NCI-H345 treated with DMSO at 0.1 percent for 48 hours (cell line): ENCODE results near the gene PLSCR5.

Source experiments
- DNase-seq: peaks from one replicate; lab custom pipeline; 2025; ENCODE audit not compliant: unreplicated experiment; lab: John Stamatoyannopoulos, UW

PLSCR5 gene

GRCh38 chr3:146544929-146545528 lies 60.1 kb downstream of the PLSCR5 start:
- no peak for DNase-seq

- DNase-seq, result peak; percentile 35
These were observed 60.9 kb downstream of the PLSCR5 start, which contains the start of gene PLSCR1 for GRCh38 chr3:146544002-146544928. Gene PLSCR1 (minus strand): TSS chr3:146544607. CDS start chr3:146536552, 8,055 bp downstream.

- DNase-seq, result no peak
These were observed 61.6 kb downstream of the PLSCR5 start for GRCh38 chr3:146543461-146544001.

GRCh38 chr3:146542978-146543377 lies 62.2 kb downstream of the PLSCR5 start:
- DNase-seq, result no peak

- DNase-seq, result no peak
These were observed 63.0 kb downstream of the PLSCR5 start for GRCh38 chr3:146542179-146542578.

GRCh38 chr3:146540978-146541377 lies 64.2 kb downstream of the PLSCR5 start:
- no peak for DNase-seq

- no peak for DNase-seq
These were observed 64.9 kb downstream of the PLSCR5 start for GRCh38 chr3:146540236-146540635.

GRCh38 chr3:146539315-146539714 lies 65.8 kb downstream of the PLSCR5 start:
- DNase-seq, result no peak

- no peak for DNase-seq
These were observed 67.5 kb downstream of the PLSCR5 start for GRCh38 chr3:146537603-146538002.

- DNase-seq, result no peak
These were observed 68.5 kb downstream of the PLSCR5 start for GRCh38 chr3:146536681-146537080.
